DND-41 (cell line): ENCODE results near the gene PDE1C.

Experiments
- EZH2 ChIP-seq: IDR thresholded peaks from 3 replicates; pipeline ENCODE4 v1.6.1; 2012; ENCODE audit warnings: borderline replicate concordance, low read depth, mild to moderate bottlenecking, moderate library complexity, low read length, inconsistent platforms; ENCODE audit not compliant: severe bottlenecking
- TF ChIP-seq, protein P1 (sequence below): IDR thresholded peaks from 2 replicates; pipeline ENCODE4 v1.5.1; 2012; ENCODE audit warnings: borderline replicate concordance, low read length, moderate library complexity, mild to moderate bottlenecking; ENCODE audit not compliant: poor library complexity, severe bottlenecking; ENCODE audit errors: extremely low read depth

DNA sequence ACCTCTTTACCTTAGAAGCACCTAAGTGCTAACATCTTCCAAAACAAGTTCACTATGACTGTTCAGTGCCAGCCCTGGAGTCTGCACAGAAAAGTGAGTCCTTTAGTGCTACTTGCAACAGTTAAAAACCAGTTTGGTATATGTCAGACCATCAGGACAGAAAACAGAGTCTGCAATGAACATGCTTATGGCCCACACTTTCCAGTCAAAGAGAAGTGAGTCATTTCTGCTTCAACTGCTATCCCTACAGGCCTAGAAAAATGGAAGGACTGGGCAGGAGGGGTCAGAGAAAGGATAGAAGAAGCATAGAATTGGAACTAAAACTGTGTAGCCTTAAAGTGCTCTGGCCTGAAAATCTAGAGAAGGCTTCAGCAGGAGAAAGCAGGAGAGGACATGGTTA is 108.0 kb downstream of the PDE1C start:
- TF ChIP-seq, protein P1, sequence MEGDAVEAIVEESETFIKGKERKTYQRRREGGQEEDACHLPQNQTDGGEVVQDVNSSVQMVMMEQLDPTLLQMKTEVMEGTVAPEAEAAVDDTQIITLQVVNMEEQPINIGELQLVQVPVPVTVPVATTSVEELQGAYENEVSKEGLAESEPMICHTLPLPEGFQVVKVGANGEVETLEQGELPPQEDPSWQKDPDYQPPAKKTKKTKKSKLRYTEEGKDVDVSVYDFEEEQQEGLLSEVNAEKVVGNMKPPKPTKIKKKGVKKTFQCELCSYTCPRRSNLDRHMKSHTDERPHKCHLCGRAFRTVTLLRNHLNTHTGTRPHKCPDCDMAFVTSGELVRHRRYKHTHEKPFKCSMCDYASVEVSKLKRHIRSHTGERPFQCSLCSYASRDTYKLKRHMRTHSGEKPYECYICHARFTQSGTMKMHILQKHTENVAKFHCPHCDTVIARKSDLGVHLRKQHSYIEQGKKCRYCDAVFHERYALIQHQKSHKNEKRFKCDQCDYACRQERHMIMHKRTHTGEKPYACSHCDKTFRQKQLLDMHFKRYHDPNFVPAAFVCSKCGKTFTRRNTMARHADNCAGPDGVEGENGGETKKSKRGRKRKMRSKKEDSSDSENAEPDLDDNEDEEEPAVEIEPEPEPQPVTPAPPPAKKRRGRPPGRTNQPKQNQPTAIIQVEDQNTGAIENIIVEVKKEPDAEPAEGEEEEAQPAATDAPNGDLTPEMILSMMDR, result no peak
- no peak for TF ChIP-seq EZH2
